AG08396 (cell line): ENCODE results near the gene PTRHD1.
A peak's percentile ranks its signal among the peaks of the same experiment; 100 is the strongest.

Source experiments
- DNase-seq: peaks from one replicate; pipeline ENCODE4 v3.0.0; 2012; ENCODE audit warnings: low spot score, mixed read lengths

PTRHD1 gene, protein sequence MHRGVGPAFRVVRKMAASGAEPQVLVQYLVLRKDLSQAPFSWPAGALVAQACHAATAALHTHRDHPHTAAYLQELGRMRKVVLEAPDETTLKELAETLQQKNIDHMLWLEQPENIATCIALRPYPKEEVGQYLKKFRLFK

DNA sequence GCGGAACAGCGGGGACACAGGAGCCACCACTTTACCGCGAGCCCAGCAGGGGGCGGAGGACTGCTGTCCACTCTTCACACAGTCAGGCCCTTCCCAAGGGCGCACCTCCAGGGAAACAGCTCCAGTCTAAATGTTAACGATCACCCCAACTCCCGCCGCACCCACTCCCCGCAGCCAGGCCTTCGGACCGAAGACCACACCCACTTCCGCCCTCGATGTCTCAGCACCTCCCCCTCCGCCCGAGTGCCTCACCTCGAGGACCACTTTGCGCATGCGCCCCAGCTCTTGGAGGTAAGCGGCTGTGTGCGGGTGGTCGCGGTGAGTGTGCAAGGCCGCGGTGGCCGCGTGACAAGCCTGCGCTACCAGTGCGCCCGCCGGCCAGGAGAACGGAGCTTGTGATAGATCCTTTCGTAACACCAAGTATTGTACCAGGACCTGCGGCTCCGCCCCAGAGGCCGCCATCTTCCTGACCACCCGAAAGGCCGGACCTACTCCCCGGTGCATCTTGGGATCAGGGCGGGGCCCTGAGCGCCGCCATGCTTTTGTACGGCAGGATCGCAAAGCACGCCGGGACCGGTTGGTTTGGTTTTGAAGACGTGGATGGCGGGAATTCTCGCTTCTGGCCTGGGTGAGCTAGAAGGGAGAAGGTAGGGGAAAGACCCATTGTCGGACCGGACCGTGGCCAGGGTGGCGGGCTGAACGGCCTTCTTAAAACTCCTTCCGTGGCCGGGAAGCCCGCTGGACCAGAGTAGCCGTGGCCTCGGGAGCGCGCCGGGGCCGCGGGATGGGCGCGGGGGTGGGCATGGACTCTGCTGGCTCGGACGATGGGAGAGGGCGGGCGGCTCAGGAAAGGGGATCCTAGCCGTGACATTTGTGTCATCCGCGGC lies at the start of gene PTRHD1, which contains the start of gene CENPO:
TSS of gene PTRHD1 (minus strand) at position 518 of the 887 bp plus-strand sequence. CDS start at position 504, 14 bp downstream.
TSS of gene CENPO (plus strand) at position 552 of the 887 bp plus-strand sequence. CDS start 495 bp downstream, outside the sequence.
- DNase-seq: peak; percentile 96

DNA sequence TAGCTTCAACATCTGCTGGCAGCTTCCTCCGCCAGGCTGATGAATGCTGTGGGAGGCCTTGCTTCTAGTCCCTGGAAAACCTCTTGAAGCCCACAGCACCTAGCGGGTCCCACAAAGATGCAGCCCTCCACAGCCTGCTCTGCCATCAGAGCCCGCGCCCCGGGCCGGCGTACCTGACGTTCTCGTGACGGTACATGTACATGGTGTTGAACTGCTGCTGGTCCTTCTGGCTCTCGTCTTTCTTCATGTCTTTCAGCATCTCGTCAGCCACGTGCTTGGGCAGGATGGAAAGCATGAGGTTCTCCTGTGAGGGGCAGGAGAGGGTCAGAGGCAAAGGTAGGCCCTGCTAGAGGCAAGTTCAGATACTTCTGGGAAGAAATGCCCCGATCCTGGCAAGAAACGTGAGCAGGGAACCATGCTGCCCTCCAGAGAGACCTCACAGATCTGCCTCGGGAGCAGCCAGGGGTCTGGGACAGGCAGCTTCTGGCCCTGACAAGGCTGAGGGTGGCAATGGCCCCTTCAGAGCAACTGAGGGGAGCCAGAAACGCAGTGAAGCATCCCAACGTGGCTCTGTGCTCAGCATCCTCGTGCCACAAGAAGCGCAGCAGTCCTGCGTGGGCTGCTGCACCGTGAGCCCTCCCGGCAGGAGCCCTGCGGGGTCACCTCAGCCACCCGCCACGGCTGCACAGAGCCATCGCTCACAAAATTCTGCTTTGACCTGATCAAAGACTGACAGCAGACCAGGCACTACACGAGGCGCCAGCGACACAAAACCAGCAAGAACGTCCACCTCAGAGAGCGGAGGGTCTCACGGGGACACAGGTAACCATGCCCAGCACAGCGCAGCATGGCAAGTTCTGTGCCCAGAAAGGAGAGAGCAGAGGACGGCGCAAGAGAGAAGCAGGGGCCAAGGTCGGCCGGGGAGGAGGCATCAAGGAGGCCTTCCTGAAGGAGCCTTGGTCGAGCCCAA lies 49.2 kb upstream of the PTRHD1 start:
- DNase-seq: no peak

DNA sequence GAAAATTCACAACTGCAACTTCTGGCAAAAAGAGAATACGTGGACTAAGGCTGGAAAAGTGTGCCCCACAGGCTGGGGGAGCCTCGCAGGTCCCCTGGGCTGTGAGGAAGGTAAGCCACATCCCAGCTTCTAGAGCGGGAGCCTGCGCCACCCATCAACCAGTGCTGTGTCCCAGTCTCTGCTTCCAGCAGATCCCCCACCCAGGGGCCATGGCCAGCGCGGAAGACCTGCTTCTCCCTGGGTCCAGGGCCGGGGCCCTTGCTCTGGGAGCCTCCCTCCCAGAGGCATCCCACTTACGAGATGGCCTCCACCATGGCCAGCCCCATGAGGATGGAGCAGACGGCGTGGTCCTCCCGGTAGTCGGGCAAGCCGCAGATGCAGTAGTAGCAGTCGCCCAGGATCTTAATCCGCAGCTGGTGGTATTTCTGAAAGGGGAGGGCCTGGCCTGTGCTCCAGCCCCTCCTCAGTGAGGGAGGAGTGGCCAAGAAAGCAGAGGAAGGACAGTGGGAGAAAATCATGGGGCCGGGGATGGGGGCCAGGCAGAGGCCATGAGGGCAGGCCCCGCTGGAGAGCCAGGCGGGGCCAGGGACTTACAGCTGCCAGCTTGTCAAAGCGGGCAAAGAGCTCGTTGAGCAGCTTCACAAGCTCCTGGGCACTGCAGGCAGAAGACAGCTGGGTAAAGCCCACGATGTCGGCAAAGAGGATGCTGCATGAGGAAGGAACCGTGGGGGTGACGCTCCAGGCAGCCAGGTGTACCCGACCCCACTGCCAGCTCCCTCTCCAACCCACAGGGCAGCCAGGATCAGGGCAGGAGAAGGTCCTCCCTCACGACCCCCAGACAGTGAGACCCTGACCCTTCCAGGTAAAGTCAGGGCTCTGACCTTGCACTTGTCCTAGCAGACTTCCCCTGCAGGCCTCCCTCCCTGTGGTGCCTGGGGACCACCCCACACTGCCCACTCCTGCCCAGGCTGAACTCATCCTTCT lies 48.1 kb upstream of the PTRHD1 start:
- no peak for DNase-seq

DNA sequence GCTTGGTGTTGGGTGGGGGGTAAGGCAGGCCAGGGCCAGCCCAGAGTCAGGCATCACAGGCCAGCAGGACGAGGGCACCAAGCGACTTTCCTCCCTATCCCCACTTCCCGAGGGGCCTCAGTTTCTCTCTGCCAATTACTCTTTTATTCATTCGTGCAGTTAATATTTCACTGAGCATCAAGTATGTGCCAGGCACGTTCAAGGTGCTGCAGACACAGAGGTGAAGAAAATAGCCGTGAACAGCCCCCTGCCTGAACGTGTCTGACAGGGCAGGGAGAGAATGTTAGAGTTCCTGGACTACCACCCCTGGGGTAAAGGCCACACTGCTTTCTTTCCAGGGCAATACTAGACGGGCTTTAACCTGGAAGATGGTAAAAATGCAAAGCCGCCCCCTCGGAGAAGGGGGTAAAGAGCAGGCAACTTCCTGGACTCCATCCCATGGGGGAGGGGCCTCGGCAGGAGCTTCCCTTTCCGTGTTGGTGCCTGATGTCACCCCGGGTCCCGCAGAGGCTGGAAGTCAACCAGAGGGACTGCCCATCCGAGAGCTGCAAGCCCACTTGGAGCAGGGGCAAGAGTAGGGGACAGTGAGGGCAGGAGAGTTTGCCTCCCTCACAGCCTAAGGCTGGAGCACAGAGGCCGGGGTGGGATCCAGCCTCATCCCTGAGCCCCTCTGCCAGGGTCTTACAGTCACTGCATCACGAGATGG lies 47.1 kb upstream of the PTRHD1 start:
- DNase-seq: no peak

DNA sequence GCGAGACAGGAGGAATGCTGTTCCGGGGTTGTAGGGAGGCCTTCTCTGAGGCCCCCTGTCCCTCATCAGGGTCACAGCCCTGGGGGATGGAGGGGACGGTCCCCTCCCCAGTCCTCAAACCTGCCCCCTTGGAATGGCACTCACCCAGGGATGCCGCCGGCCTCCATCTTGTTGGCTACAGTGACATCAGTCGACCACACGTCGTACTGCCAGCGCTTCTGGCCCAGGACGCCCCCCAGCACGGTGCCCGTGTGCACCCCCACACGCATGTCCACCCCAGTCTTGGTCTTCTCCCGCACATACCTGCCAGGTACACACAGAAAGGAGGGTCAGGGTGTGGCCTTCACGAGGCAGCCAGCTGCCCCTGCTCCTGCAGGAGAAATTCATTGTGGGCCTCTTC lies 46.5 kb upstream of the PTRHD1 start:
- DNase-seq: no peak

GRCh38 chr2:24838541-24838940 lies 45.4 kb upstream of the PTRHD1 start:
- DNase-seq: no peak

DNA sequence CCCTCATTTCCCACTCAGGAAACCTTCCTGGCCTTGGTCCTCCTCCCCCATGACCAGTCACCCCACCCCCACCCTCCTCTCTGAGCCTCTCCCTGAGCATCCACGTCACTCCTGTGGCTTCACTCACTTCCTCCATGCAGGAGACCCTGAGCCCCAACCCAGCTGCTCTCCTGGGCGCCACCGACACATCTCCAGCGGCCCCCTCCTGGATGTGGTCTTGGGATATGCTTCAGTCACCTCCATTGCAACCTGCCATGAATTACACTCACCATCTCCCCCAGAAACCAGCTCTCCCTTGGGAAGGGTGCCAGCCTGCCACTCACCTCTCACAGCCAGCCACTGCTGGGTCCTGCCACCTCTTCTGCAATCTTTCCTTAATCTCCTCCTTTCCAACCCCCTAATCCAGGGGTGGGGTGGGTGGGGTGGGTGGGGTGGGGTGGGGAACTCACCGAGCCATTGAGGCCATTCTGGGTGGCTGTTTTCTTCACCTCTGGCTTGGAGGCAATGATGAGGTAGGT lies 44.9 kb upstream of the PTRHD1 start:
- no peak for DNase-seq

- DNase-seq: no peak
Measured at GRCh38 chr2:24836706-24837105, 43.5 kb upstream of the PTRHD1 start.

DNA sequence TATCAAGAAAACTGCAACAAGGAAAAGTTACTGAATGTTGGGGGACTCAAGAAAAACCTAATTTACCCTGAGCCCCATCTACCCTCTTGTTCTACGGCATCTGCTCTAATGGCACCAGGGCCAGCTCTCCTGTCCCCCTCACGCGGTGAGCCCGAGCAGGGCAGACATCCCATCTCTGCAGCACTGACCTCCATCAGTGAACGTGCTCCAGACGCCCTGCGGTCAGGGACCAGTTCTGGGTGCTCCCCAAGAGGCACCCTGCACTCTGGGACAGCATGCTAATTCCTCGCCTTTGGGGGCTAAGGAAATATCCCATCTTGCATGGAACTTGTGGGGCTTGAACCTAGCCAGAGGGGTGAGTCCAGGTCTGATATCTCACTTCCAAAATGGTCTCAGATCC lies 43.0 kb upstream of the PTRHD1 start:
- DNase-seq: no peak

- DNase-seq: peak; percentile 75
Measured at GRCh38 chr2:24835411-24835810, 42.2 kb upstream of the PTRHD1 start.

DNA sequence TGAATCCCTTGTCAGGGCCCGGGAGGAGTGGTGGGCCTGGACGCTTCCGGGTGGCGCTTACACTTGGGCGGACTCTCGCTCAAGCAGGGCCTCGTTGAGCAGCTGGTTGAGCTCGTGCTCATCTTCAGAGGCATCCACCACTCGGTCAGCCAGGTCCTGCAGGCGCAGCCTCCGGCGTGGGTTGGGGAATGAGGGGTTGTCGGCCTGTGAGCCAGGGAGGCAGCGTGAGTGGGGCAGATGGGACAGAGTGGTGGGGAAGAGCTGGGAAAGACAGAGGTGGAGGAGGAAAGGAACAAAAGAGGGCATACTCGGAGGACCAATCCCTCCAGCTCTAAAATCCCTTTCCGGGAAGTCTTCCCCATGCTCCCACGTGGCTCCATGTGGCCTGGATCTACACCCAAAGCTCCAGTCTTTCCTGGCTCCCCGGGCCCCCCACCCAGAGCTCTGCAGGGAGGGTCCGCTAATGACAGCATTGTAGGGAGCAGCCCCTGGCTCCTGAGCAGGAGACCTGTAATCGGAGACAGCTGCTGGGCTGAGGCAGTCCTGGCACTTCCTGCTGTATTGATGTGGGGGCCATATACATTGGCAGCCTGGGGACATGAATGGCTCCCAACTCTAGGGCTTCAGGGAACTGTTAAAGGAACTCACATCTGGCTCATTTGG lies 41.7 kb upstream of the PTRHD1 start:
- no peak for DNase-seq

- DNase-seq: no peak
Measured at GRCh38 chr2:24833821-24834732, 40.9 kb upstream of the PTRHD1 start.

DNA sequence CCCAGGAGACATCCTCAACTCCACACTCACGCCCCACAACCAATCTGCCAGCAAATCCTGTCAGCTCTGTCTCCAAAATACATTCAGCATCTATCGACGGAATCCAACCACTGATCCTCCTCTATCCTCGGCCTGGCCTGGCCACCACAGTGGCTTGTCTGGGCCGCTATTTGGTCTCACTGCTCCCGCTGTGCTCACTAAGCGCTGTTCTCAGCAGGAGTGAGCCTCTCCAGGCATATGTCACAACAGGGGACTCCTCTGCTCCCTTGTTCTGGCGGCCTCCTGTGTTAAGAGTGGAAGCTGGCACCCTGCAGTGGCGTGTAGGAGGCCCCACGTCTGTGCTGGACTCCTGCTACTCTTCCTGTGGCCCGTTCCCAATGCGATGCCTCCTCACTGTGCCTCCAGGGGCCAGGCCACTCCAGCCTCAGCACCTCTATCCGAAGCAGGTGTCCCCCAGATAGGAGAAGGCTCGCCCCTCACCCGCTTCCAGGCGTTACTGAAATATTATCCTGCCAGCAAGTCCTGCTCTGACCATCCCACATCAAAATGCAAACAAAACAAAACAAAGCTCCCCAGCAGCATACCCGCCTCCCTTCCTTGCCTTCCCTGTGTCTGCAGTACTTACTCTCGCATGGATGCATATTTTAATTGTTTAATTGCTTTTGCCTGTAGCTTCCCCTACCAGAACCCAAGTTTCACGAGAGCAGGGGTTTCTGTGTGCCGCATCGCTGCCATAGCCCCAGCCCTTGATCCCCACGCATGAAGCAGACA lies 39.9 kb upstream of the PTRHD1 start:
- no peak for DNase-seq

DNA sequence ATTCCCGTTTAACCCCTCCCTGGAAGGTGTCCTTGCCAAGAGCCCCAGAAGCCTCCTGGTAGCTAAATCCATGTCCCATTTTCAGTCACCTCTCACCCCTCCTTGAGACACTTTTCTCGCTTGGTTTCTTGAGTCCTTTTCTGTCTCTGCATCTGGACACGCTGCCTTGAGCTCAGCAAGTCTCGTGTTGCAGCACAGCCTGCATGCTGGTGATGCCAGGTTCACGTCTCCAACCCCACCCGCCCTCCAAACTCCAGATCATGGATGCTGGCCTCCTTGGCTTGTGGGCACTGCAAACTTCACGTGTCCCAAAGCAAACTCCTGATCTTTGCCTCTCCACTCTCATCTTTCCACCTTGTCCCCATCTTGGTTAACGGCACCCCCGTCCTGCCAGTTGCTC lies 39.3 kb upstream of the PTRHD1 start:
- DNase-seq: no peak

- DNase-seq: no peak
Measured at GRCh38 chr2:24832073-24832461, 38.9 kb upstream of the PTRHD1 start.

DNA sequence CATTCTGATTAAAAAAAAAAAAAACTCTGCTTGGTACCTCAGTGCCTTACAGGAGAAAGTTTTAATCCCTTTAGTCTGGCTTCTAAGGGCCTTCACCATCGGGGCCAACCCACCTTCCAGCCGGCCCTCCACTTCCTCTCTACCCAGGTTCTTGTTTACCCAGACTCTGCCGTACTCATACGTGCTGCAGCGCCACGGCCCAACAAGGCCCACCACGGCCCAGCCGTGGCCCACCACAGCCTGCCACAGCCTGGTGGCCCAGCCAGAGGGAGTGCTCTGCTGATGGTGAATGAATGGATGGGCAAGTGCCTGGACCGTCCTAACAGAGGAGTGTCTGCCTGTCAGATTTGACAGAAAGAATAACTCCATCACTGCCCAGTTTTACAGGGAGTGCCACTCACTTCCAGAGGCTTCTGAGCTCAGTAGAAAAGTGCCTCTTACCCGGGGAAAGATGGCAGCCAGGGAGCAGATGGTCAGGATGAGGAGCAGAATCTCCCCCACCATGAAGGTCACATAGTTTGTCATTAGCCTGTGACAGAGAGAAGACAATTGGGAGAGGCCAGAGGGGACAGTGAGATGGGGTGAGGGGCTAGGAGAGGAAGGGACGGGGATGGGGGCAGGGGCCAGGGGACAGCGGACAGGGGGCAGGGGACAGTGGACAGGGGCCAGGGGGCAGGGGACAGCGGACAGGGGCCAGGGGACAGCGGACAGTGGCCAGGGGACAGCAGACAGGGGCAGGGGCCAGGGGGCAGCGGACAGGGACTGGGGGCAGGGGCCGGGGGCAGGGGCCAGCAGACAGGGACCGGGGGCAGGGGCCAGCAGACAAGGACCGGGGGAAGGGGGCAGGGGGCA lies 38.3 kb upstream of the PTRHD1 start:
- DNase-seq: no peak

GRCh38 chr2:24830786-24831185 lies 37.6 kb upstream of the PTRHD1 start:
- no peak for DNase-seq
